ENCODE measurements around the gene RASEF. TPM values are rescaled to one million over a fixed set of nuclear protein-coding genes. Genes with fewer than 3 reads are reported as not detected.

Gene RASEF
- total RNA-seq, 2 experiments from 2014 or later: not detected

- ChIA-PET CTCF (no interaction called here), POLR2A (no interaction called here)
- no peaks in the 10 kb centered on the region for H3K9me3 ChIP-seq (ENCODE audit: control insufficient read depth in 1 of 2, insufficient read depth in 1 of 2, low read length in 2 of 2)
- no peaks in the 10 kb centered on the region for H3K36me3 Mint-ChIP-seq (ENCODE audit: low read depth)
- no peaks in the 10 kb centered on the region for H3K4me1 Mint-ChIP-seq (ENCODE audit: low read depth)
- no peaks in the 10 kb centered on the region for H3K27me3 ChIP-seq (ENCODE audit: control insufficient read depth in 1 of 2, insufficient read depth in 2 of 2, low read length in 2 of 2)
- no peak overlapping the region for H3K27ac Mint-ChIP-seq
- DNase-seq (no peak), ATAC-seq (ENCODE audit: poor library complexity) (no peak)
- no peak overlapping the region for H3K27ac ChIP-seq (ENCODE audit: low read depth in 1 of 2, low read length in 2 of 2)
- intact Hi-C loops (cut with DNase I, micrococcal nuclease): no loop called here
- H3K27me3 Mint-ChIP-seq: peaks cover 4% of the 10 kb centered on the region
- H3K4me3 Mint-ChIP-seq: no peak overlapping the region
- H3K4me3 ChIP-seq (ENCODE audit: low read length): no peak overlapping the region
- no peak for TF ChIP-seq CTCF (IDR thresholded peaks at IDR 0.05)
- H3K4me1 ChIP-seq (ENCODE audit: insufficient read depth, low read length): no peaks in the 10 kb centered on the region
- no peaks in the 10 kb centered on the region for H3K36me3 ChIP-seq (ENCODE audit: insufficient read depth, low read length)
- H3K9me3 Mint-ChIP-seq: no peaks in the 10 kb centered on the region
Observed at GRCh38 chr9:83006378-83006777, 56.6 kb downstream of the RASEF start.

GRCh38 chr9:83005963-83006362, 57.0 kb downstream of the RASEF start:
- H3K27ac Mint-ChIP-seq: no peak overlapping the region
- DNase-seq: no peak

GRCh38 chr9:83005361-83005760, 57.6 kb downstream of the RASEF start:
- H3K4me3 ChIP-seq (ENCODE audit: low read length): no peak overlapping the region
- Mint-ChIP-seq H3K4me1 (ENCODE audit: low read depth) (no peaks in the 10 kb centered on the region), H3K36me3 (ENCODE audit: low read depth) (no peaks in the 10 kb centered on the region), H3K27ac (no peak overlapping the region), H3K4me3 (no peak overlapping the region), H3K27me3 (peaks cover 4% of the 10 kb centered on the region), H3K9me3 (no peaks in the 10 kb centered on the region)
- no peaks in the 10 kb centered on the region for H3K9me3 ChIP-seq (ENCODE audit: control insufficient read depth in 1 of 2, insufficient read depth in 1 of 2, low read length in 2 of 2)
- no peaks in the 10 kb centered on the region for H3K27me3 ChIP-seq (ENCODE audit: control insufficient read depth in 1 of 2, insufficient read depth in 2 of 2, low read length in 2 of 2)
- POLR2A ChIA-PET: no interaction called here
- intact Hi-C loops (cut with DNase I, micrococcal nuclease): no loop called here
- CTCF ChIA-PET: no interaction called here
- no peak overlapping the region for H3K27ac ChIP-seq (ENCODE audit: low read depth in 1 of 2, low read length in 2 of 2)
- no peaks in the 10 kb centered on the region for H3K4me1 ChIP-seq (ENCODE audit: insufficient read depth, low read length)
- H3K36me3 ChIP-seq (ENCODE audit: insufficient read depth, low read length): no peaks in the 10 kb centered on the region
- ATAC-seq (ENCODE audit: poor library complexity) (no peak), DNase-seq (no peak)
- TF ChIP-seq CTCF (IDR thresholded peaks at IDR 0.05): no peak

More at GRCh38 chr9:83005963-83006362, 57.0 kb downstream of the RASEF start:
- ATAC-seq (ENCODE audit: poor library complexity): no peak
- no peak for TF ChIP-seq CTCF (IDR thresholded peaks at IDR 0.05)
- Mint-ChIP-seq H3K27me3 (peaks cover 4% of the 10 kb centered on the region), H3K36me3 (ENCODE audit: low read depth) (no peaks in the 10 kb centered on the region), H3K4me3 (no peak overlapping the region), H3K4me1 (ENCODE audit: low read depth) (no peaks in the 10 kb centered on the region), H3K9me3 (no peaks in the 10 kb centered on the region)
- intact Hi-C loops (cut with DNase I, micrococcal nuclease): no loop called here
- Histone ChIP-seq H3K36me3 (ENCODE audit: insufficient read depth, low read length) (no peaks in the 10 kb centered on the region), H3K4me1 (ENCODE audit: insufficient read depth, low read length) (no peaks in the 10 kb centered on the region), H3K4me3 (ENCODE audit: low read length) (no peak overlapping the region), H3K27me3 (ENCODE audit: control insufficient read depth in 1 of 2, insufficient read depth in 2 of 2, low read length in 2 of 2) (no peaks in the 10 kb centered on the region), H3K27ac (ENCODE audit: low read depth in 1 of 2, low read length in 2 of 2) (no peak overlapping the region), H3K9me3 (ENCODE audit: control insufficient read depth in 1 of 2, insufficient read depth in 1 of 2, low read length in 2 of 2) (no peaks in the 10 kb centered on the region)
- CTCF ChIA-PET: no interaction called here
- POLR2A ChIA-PET: no interaction called here

All from CD4-positive, alpha-beta T cell (primary cell).